ENCODE data around the gene ZMYM3. TPM values are rescaled to one million over a fixed set of nuclear protein-coding genes. Genes with fewer than 3 reads are reported as not detected.

The ZMYM3 gene
- total RNA-seq, 1 donor from 2014 or later: 44.2 TPM

DNA sequence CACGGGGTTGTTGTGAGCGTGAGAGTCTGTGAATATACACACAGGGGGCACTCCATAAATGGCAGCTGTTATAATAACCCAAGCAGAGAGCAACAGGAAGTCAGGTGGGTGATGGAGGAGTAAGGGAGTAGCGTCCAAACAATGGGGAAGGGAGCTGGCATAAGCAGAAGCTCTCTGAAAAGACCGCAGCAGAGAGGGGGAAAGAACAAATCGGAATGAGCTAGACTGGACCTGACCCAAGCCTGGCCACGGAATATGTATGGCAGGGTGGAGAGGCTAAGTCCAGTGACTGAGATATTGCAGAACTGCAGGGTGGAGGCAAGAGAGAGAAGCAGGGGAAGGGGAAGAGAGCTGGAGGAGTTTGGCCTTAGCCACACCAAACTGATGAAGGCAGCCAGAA, 37.5 kb downstream of the ZMYM3 start:
- no peak for TF ChIP-seq CTCF (IDR thresholded peaks at IDR 0.05; ENCODE audit: partially characterized antibody, unreplicated experiment)
- no peaks in the 10 kb centered on the region for H3K27me3 Mint-ChIP-seq (ENCODE audit: unreplicated experiment)
- H3K4me1 Mint-ChIP-seq (ENCODE audit: low read depth, unreplicated experiment): no peaks in the 10 kb centered on the region
- no peaks in the 10 kb centered on the region for H3K36me3 Mint-ChIP-seq (ENCODE audit: unreplicated experiment)
- no peak overlapping the region for H3K27ac Mint-ChIP-seq (ENCODE audit: unreplicated experiment)
- no peak overlapping the region for H3K4me3 Mint-ChIP-seq (ENCODE audit: unreplicated experiment)
- no peak for DNase-seq
- H3K9me3 Mint-ChIP-seq (ENCODE audit: unreplicated experiment): peaks cover 4% of the 10 kb centered on the region

DNA sequence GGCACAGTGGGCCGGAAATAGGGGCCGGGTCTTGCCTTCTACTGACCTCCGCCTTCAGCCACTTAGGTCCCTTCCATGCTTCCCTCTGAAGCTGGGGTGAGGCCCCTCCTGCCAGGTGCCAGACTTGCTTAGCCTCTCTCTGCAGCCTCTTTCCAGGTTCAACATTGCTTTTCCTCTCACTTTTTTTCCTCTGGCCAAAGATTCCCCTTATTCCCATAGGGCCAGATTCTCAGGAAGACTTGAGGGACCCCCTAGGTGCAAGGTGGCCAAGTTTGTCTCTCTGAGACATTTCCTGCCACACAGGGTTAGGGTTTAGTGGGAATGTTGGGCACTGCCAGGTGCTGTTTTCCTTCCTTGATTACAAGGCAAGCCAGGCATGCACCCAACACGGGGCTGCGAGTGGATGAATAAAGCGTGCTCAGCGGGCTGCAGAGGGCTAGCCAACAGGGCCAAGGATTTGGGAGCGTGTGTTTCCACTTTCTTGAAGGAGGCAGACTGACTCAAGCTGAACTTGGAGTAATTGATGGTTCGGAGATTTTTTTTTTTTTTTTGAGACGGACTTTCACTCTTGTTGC, 38.5 kb downstream of the ZMYM3 start:
- Mint-ChIP-seq H3K27ac (ENCODE audit: unreplicated experiment) (no peak overlapping the region), H3K9me3 (ENCODE audit: unreplicated experiment) (peaks cover 4% of the 10 kb centered on the region), H3K36me3 (ENCODE audit: unreplicated experiment) (no peaks in the 10 kb centered on the region), H3K4me3 (ENCODE audit: unreplicated experiment) (no peak overlapping the region), H3K27me3 (ENCODE audit: unreplicated experiment) (no peaks in the 10 kb centered on the region), H3K4me1 (ENCODE audit: low read depth, unreplicated experiment) (no peaks in the 10 kb centered on the region)
- DNase-seq: no peak
- no peak for TF ChIP-seq CTCF (IDR thresholded peaks at IDR 0.05; ENCODE audit: partially characterized antibody, unreplicated experiment)

- Mint-ChIP-seq H3K4me3 (ENCODE audit: unreplicated experiment) (no peak overlapping the region), H3K27me3 (ENCODE audit: unreplicated experiment) (no peaks in the 10 kb centered on the region)
Observed at GRCh38 chrX:71214604-71215337, 39.2 kb downstream of the ZMYM3 start.

GRCh38 chrX:71214152-71214551, 39.8 kb downstream of the ZMYM3 start:
- H3K9me3 Mint-ChIP-seq (ENCODE audit: unreplicated experiment): peaks cover 4% of the 10 kb centered on the region
- H3K27ac Mint-ChIP-seq (ENCODE audit: unreplicated experiment): no peak overlapping the region
- H3K36me3 Mint-ChIP-seq (ENCODE audit: unreplicated experiment): no peaks in the 10 kb centered on the region
- no peaks in the 10 kb centered on the region for H3K4me1 Mint-ChIP-seq (ENCODE audit: low read depth, unreplicated experiment)
- DNase-seq: no peak
- H3K27me3 Mint-ChIP-seq (ENCODE audit: unreplicated experiment): no peaks in the 10 kb centered on the region
- no peak overlapping the region for H3K4me3 Mint-ChIP-seq (ENCODE audit: unreplicated experiment)
- no peak for TF ChIP-seq CTCF (IDR thresholded peaks at IDR 0.05; ENCODE audit: partially characterized antibody, unreplicated experiment)

More at GRCh38 chrX:71214604-71215337, 39.2 kb downstream of the ZMYM3 start:
- Mint-ChIP-seq H3K9me3 (ENCODE audit: unreplicated experiment) (peaks cover 4% of the 10 kb centered on the region), H3K36me3 (ENCODE audit: unreplicated experiment) (no peaks in the 10 kb centered on the region), H3K27ac (ENCODE audit: unreplicated experiment) (no peak overlapping the region), H3K4me1 (ENCODE audit: low read depth, unreplicated experiment) (no peaks in the 10 kb centered on the region)
- no peak for TF ChIP-seq CTCF (IDR thresholded peaks at IDR 0.05; ENCODE audit: partially characterized antibody, unreplicated experiment)
- no peak for DNase-seq

- H3K4me3 Mint-ChIP-seq (ENCODE audit: unreplicated experiment): no peak overlapping the region
- TF ChIP-seq CTCF (IDR thresholded peaks at IDR 0.05; ENCODE audit: partially characterized antibody, unreplicated experiment): no peak
- DNase-seq: no peak
- H3K27ac Mint-ChIP-seq (ENCODE audit: unreplicated experiment): no peak overlapping the region
- peaks cover 2% of the 10 kb centered on the region for H3K9me3 Mint-ChIP-seq (ENCODE audit: unreplicated experiment)
- H3K36me3 Mint-ChIP-seq (ENCODE audit: unreplicated experiment): no peaks in the 10 kb centered on the region
- no peaks in the 10 kb centered on the region for H3K27me3 Mint-ChIP-seq (ENCODE audit: unreplicated experiment)
- no peaks in the 10 kb centered on the region for H3K4me1 Mint-ChIP-seq (ENCODE audit: low read depth, unreplicated experiment)
Observed at GRCh38 chrX:71212536-71212935, 41.4 kb downstream of the ZMYM3 start.

Measured in glutamatergic neuron (in vitro differentiated cells).